ENCODE measurements around the gene NAXE. TPM values are rescaled to one million over a fixed set of nuclear protein-coding genes. Genes with fewer than 3 reads are reported as not detected.

NAXE gene
- total and polyA plus RNA-seq, 2 of the 13 experiments (the other 11 are each of a cell fraction or from before 2014, with no cell fraction given), result 39.4 to 59.4 TPM

DNA sequence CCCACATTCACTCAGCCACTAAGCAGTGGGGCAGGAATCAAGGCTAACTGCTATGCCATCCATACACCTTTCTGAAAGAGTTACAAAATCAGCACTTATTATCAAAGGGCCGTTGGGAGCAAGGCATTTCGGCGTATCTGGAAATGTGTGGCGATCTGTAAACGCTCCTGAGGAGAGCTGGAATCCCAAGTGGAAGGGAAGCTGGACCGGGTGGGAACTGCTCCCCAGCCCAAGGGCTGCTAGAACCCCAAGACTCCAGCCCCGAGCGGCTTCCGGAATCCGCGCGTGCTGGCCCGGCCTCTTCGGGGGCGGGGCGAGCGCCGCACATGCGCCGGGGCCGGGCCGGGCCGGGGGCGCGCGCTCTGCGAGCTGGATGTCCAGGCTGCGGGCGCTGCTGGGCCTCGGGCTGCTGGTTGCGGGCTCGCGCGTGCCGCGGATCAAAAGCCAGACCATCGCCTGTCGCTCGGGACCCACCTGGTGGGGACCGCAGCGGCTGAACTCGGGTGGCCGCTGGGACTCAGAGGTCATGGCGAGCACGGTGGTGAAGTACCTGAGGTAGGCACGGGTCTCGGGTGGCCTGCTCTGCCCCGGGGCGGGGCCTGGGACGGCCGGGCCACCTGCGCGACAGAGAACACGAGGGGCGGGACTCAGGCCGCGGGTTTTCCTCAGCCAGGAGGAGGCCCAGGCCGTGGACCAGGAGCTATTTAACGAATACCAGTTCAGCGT lies at the start of gene NAXE (continued):
- TF ChIP-seq ZFP90 (CRISPR knock-in tag; IDR thresholded peaks at IDR 0.05; ENCODE audit: borderline replicate concordance) (no peak; the same call in 1 of the 2 replicates), MEIS2 (CRISPR knock-in tag; IDR thresholded peaks at IDR 0.05) (no peak; the same call in 1 of the 2 replicates), EEA1 (CRISPR knock-in tag; IDR thresholded peaks at IDR 0.05; ENCODE audit: borderline replicate concordance) (peak; percentile 86; the same call in 1 of the 2 replicates), ATF7 (IDR thresholded peaks at IDR 0.05) (no peak), ATF7 (CRISPR knock-in tag; IDR thresholded peaks at IDR 0.05) (no peak), MIXL1 (CRISPR knock-in tag; IDR thresholded peaks at IDR 0.05) (no peak), DNMT3B (CRISPR knock-in tag; conservative IDR thresholded peaks at IDR 0.05) (no peak), ZNF589 (CRISPR knock-in tag; conservative IDR thresholded peaks at IDR 0.05) (no peak), ZNF598 (CRISPR knock-in tag; IDR thresholded peaks at IDR 0.05; ENCODE audit: borderline replicate concordance) (0 out of 2 replicates have a peak, but pooled peaks have one; percentile 59), ZNF33B (CRISPR knock-in tag; IDR thresholded peaks at IDR 0.05) (peak; percentile 51; the same call in 1 of the 2 replicates), ZSCAN20 (CRISPR knock-in tag; IDR thresholded peaks at IDR 0.05; ENCODE audit: borderline replicate concordance) (no peak), ZNF879 (CRISPR knock-in tag; IDR thresholded peaks at IDR 0.05) (no peak), PTBP1 (IDR thresholded peaks at IDR 0.05; ENCODE audit: low read depth, low read length, poor library complexity, severe bottlenecking) (no peak), NFE2 (CRISPR knock-in tag; IDR thresholded peaks at IDR 0.05) (no peak), EP300 (IDR thresholded peaks at IDR 0.05; ENCODE audit: low read depth in 2 of 2, low read length in 2 of 2) (no peak), EP300 (CRISPR knock-in tag; IDR thresholded peaks at IDR 0.05; ENCODE audit: borderline replicate concordance) (no peak), SIN3B (IDR thresholded peaks at IDR 0.05; ENCODE audit: low read length) (no peak), ZNF30 (CRISPR knock-in tag; IDR thresholded peaks at IDR 0.05) (0 out of 2 replicates have a peak, but pooled peaks have one; percentile 19), ZNF775 (CRISPR knock-in tag; IDR thresholded peaks at IDR 0.05; ENCODE audit: borderline replicate concordance) (no peak), CCDC6 (CRISPR knock-in tag; IDR thresholded peaks at IDR 0.05) (0 out of 2 replicates have a peak, but pooled peaks have one; percentile 50), ZNF552 (CRISPR knock-in tag; IDR thresholded peaks at IDR 0.05; ENCODE audit: borderline replicate concordance) (0 out of 2 replicates have a peak, but pooled peaks have one; percentile 35), ZSCAN31 (CRISPR knock-in tag; IDR thresholded peaks at IDR 0.05; ENCODE audit: low read depth) (peak; percentile 54; the same call in 1 of the 2 replicates)
- TF ChIP-seq, protein P1, sequence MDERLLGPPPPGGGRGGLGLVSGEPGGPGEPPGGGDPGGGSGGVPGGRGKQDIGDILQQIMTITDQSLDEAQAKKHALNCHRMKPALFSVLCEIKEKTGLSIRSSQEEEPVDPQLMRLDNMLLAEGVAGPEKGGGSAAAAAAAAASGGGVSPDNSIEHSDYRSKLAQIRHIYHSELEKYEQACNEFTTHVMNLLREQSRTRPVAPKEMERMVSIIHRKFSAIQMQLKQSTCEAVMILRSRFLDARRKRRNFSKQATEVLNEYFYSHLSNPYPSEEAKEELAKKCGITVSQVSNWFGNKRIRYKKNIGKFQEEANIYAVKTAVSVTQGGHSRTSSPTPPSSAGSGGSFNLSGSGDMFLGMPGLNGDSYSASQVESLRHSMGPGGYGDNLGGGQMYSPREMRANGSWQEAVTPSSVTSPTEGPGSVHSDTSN (CRISPR knock-in tag; IDR thresholded peaks at IDR 0.05), result no peak
- TF ChIP-seq, protein P2, sequence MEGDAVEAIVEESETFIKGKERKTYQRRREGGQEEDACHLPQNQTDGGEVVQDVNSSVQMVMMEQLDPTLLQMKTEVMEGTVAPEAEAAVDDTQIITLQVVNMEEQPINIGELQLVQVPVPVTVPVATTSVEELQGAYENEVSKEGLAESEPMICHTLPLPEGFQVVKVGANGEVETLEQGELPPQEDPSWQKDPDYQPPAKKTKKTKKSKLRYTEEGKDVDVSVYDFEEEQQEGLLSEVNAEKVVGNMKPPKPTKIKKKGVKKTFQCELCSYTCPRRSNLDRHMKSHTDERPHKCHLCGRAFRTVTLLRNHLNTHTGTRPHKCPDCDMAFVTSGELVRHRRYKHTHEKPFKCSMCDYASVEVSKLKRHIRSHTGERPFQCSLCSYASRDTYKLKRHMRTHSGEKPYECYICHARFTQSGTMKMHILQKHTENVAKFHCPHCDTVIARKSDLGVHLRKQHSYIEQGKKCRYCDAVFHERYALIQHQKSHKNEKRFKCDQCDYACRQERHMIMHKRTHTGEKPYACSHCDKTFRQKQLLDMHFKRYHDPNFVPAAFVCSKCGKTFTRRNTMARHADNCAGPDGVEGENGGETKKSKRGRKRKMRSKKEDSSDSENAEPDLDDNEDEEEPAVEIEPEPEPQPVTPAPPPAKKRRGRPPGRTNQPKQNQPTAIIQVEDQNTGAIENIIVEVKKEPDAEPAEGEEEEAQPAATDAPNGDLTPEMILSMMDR (CRISPR knock-in tag; IDR thresholded peaks at IDR 0.05), result no peak
- TF ChIP-seq, protein P3, sequence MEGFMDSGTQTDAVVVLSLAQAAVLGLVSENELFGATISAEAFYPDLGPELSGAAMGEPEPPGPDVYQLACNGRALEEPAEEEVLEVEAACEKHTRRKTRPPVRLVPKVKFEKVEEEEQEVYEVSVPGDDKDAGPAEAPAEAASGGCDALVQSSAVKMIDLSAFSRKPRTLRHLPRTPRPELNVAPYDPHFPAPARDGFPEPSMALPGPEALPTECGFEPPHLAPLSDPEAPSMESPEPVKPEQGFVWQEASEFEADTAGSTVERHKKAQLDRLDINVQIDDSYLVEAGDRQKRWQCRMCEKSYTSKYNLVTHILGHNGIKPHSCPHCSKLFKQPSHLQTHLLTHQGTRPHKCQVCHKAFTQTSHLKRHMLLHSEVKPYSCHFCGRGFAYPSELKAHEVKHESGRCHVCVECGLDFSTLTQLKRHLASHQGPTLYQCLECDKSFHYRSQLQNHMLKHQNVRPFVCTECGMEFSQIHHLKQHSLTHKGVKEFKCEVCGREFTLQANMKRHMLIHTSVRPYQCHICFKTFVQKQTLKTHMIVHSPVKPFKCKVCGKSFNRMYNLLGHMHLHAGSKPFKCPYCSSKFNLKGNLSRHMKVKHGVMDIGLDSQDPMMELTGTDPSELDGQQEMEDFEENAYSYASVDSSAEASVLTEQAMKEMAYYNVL (CRISPR knock-in tag; IDR thresholded peaks at IDR 0.05; ENCODE audit: borderline replicate concordance), result no peak

All from HepG2 (cell line).